Activated CD4-positive, alpha-beta memory T cell treated with anti-CD3 and anti-CD28 coated beads, Interleukin-2, amount 10 ng/mL, durations not matched to agents 7 days and 5 days (primary cell): ENCODE results near the gene RALGAPA2. TPM values are rescaled to one million over a fixed set of nuclear protein-coding genes. Genes with fewer than 3 reads are reported as not detected.

ENCODE experiments used
- CTCF ChIA-PET: fragments of 350-600 bp; sonication (Branson Sonifier 250); formaldehyde crosslinking; loops from one replicate; lab custom pipeline; 2021; ENCODE audit warnings: antibody characterized with exemption, inconsistent platforms; lab: Charles Lee
- POLR2A ChIA-PET: fragments of 350-600 bp; sonication (Branson Sonifier 250); formaldehyde crosslinking; loops from one replicate; lab custom pipeline; 2021; ENCODE audit warnings: antibody characterized with exemption; lab: Charles Lee
- DNase-seq: peaks from one replicate; pipeline ENCODE4 v3.0.0-alpha.2; 2020
- H3K27ac Mint-ChIP-seq: one replicate; pipeline ENCODE4 v1.8.0; 2021; ENCODE audit warnings: mild to moderate bottlenecking, mixed read lengths
- H3K27me3 Mint-ChIP-seq: one replicate; pipeline ENCODE4 v1.8.0; 2021; ENCODE audit warnings: mixed read lengths
- H3K36me3 Mint-ChIP-seq: one replicate; pipeline ENCODE4 v1.8.0; 2021; ENCODE audit warnings: low read depth, mixed read lengths
- H3K4me1 Mint-ChIP-seq: one replicate; pipeline ENCODE4 v1.8.0; 2021; ENCODE audit warnings: mixed read lengths
- H3K4me3 Mint-ChIP-seq: one replicate; pipeline ENCODE4 v1.8.0; 2021; ENCODE audit warnings: mild to moderate bottlenecking, mixed read lengths
- H3K9me3 Mint-ChIP-seq: one replicate; pipeline ENCODE4 v1.8.0; 2021; ENCODE audit warnings: mixed read lengths
- total RNA-seq, 2 experiments: library from RNA; stranded (reverse); gene quantifications; one replicate each; pipeline ENCODE4 v1.2.3, GENCODE V29; 2021

RALGAPA2 gene
- total RNA-seq, 2 experiments from 2014 or later: 16.5 to 20.6 TPM

DNA sequence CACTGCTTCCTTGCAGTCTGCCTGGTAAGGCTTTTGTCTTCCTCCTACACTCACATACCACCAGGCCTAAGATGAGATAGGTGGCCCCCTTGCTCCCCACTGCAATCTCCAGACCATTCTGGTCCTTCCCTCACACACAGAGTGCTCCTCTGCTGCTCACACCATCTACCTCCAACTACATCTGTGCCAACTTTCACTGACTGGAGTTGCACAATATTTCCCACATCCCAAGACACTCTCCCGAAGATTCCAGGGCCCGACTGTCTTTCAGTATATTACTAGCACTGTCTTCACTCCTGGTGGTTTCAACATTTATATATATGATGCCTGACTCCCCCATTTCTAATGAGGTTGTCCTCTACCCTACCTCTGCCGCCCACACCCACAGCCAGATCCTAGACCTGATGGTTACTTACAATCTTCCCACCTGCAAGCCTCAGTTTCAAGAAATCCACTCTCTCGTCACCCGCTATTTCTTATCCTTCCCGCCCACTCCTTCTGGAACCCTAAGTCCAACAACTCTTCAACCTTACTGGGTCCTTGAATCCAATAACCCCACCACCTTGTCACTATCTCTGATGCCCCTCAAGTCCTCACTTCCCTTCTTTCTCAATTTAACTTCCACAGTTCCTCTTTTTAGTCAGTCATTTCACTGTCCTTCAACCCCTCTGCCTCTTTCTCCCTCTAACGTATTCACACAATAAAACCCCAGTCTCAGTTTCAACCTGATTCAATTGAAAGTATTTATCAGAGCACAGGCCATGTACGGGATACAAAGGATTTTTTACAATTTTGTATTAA is 21.6 kb downstream of the RALGAPA2 start:
- Mint-ChIP-seq H3K9me3 (no peaks in the 10 kb centered on the region), H3K4me3 (no peak overlapping the region), H3K27me3 (no peaks in the 10 kb centered on the region), H3K36me3 (no peaks in the 10 kb centered on the region), H3K4me1 (no peaks in the 10 kb centered on the region), H3K27ac (no peak overlapping the region)
- POLR2A ChIA-PET: no interaction called here
- DNase-seq: no peak
- CTCF ChIA-PET: no interaction called here

DNA sequence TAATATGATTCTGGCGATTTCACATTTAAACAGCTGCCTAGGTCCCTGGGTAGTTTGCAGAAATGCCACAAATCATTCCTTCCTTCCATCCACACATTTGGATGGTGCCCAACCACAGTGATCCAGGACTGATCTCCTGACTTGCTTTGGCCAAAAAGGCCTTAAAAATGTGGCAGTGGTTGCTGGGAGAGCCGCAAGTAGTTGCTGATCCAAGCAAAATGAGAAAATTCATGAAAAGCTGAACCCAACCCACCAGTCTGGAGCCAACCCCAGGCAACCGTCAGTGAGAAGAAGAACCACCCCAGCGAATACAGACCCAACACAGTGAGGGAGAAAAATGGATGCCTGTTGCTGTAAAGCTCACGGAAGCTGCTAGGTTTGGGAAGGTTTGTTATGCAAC is 25.1 kb downstream of the RALGAPA2 start:
- Mint-ChIP-seq H3K36me3 (no peaks in the 10 kb centered on the region), H3K4me1 (no peaks in the 10 kb centered on the region), H3K27me3 (no peaks in the 10 kb centered on the region), H3K9me3 (no peaks in the 10 kb centered on the region), H3K27ac (no peak overlapping the region), H3K4me3 (no peak overlapping the region)
- no peak for DNase-seq
- POLR2A ChIA-PET: no interaction called here
- CTCF ChIA-PET: no interaction called here

DNA sequence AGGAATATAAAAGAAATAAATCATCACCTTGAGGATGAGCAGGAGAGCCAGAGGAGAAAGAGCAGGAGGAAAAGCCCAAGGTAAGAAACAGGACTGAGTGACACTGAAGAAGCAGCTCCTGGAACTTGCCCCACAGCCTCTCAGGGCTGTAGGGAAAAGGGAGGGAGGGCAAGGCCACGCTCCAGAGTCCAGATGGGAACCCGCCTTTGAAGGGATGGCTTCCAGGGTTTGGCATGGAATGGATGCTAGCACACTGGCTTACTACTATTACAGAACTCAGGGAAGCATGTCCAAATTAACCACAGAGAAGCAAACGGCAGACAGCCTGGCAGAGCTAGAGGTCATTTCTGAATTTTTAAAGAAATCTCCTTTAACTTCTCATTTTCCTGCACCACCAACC is 26.8 kb downstream of the RALGAPA2 start:
- Mint-ChIP-seq H3K9me3 (no peaks in the 10 kb centered on the region), H3K4me3 (no peak overlapping the region), H3K4me1 (peaks cover 2% of the 10 kb centered on the region), H3K36me3 (no peaks in the 10 kb centered on the region), H3K27me3 (no peaks in the 10 kb centered on the region), H3K27ac (no peak overlapping the region)
- no peak for DNase-seq
- ChIA-PET CTCF (no interaction called here), POLR2A (interaction anchor here (0.9 kb wide), 1 partner anchor 25 kb away, joined by 3 read pairs; no protein-coding TSS in a partner anchor)

DNA sequence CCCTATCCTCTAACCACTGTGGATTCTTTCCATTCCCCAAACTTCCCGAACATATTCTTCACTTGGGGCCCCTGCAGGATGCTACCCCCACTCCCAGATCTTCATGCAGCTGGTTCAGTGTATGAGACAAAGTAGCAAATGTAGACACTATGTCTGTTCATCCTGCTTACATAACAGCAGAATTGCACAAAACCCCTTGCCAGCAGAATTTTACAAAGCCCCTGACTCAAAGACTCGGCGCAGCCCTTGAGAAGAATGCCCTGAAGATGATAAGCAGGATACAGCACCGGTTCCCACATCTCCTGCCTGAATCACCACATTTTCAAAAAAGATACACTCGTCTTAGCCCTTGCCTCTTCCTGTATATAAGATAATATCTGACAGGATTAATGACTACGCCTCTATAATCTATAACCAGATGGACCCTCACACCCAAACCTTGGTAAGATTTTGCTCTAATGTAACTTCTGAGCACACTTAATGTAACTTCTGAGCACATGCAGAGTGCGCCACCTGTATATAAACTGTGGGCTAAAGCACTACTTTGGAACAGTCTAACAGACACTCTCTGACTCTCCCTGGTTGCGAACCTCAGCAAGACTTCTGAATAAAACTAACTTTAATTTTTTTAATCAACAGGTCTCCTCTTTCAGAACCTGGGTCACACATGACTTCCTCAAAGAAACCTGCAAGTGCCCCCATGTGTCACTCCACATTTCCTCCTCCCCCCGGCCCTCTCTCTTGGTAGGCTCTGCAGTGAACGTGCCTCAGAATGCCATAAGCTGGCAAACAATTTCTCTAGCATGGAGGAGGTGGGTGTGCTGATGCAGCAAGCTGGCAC is 28.7 kb downstream of the RALGAPA2 start:
- peaks cover 3% of the 10 kb centered on the region for H3K36me3 Mint-ChIP-seq
- no peak overlapping the region for H3K27ac Mint-ChIP-seq
- POLR2A ChIA-PET: no interaction called here
- no peak overlapping the region for H3K4me3 Mint-ChIP-seq
- DNase-seq: no peak
- H3K27me3 Mint-ChIP-seq: no peaks in the 10 kb centered on the region
- no peaks in the 10 kb centered on the region for H3K9me3 Mint-ChIP-seq
- CTCF ChIA-PET: no interaction called here
- H3K4me1 Mint-ChIP-seq: peaks cover 2% of the 10 kb centered on the region

DNA sequence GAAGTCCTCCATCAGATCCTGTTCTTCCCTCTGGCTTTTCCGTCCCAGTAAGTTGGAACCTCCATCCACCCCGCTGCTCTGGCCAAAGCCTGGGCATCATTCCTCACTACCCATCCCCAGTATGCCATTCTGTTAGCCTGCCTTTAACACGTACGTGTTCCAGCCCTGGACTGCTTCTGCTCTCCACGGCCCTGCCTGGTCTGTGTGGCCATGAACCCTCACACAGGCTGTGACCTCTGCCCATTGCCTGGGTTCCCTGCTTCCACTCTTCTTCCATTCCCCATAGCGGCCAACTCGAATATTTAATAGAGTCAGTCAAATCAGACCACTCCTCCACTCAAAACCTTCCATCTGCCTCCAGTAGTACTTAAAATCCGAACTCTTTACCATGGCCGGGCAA is 29.4 kb downstream of the RALGAPA2 start:
- Mint-ChIP-seq H3K4me1 (peaks cover 2% of the 10 kb centered on the region), H3K27ac (no peak overlapping the region), H3K27me3 (no peaks in the 10 kb centered on the region), H3K36me3 (peaks cover 3% of the 10 kb centered on the region), H3K4me3 (no peak overlapping the region), H3K9me3 (no peaks in the 10 kb centered on the region)
- ChIA-PET CTCF (no interaction called here), POLR2A (no interaction called here)
- DNase-seq: no peak

DNA sequence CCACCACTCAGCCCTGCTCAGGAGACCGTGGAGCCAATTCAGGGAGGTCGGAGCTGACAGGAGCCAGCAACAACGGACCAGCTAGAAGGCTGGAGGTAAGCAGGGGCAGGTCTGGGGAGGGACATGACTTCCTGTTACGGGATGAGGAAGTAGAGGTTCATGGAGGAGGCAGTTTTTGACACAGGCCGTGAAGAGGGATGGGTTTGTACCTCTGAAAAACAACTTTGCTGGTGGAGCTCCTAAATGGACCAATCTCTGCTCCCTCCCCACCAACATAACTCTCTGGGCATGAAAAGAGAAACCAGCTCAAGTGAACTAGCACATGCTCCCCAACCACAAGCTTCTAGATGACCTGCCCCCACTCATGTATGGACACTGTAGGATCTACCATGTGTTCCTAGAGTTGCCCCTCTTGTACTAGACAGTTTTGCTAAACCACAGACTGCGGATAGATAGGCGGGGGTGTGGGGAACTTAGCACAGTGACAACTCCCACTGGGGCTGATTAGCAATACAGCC is 31.4 kb downstream of the RALGAPA2 start:
- ChIA-PET POLR2A (interaction anchor here (0.9 kb wide), 1 partner anchor 30 kb away, joined by 3 read pairs; no protein-coding TSS in a partner anchor), CTCF (no interaction called here)
- H3K4me1 Mint-ChIP-seq: peaks cover 2% of the 10 kb centered on the region
- no peak overlapping the region for H3K27ac Mint-ChIP-seq
- no peak overlapping the region for H3K4me3 Mint-ChIP-seq
- H3K36me3 Mint-ChIP-seq: peaks cover 3% of the 10 kb centered on the region
- no peaks in the 10 kb centered on the region for H3K27me3 Mint-ChIP-seq
- H3K9me3 Mint-ChIP-seq: no peaks in the 10 kb centered on the region
- no peak for DNase-seq

DNA sequence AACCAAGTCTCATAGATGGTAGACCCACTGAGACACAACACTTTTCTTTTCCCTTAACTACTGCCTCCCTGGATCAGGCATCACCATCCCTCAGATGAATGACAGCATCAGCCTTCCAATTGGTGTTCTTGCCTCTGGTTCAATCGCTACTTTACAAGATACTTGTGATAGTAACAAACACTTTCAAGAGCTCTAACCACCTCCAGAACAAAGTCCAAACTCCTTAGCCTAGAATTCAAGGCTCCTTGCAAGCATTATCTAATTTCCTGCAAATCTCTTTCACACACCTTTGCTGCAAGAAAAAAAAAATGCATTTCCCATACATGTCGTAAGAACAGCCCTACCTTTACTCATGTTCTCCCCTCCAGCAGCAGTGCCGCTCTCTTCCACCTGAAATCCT is 33.1 kb downstream of the RALGAPA2 start:
- Mint-ChIP-seq H3K9me3 (no peaks in the 10 kb centered on the region), H3K4me1 (peaks cover 2% of the 10 kb centered on the region), H3K27me3 (no peaks in the 10 kb centered on the region), H3K36me3 (peaks cover 3% of the 10 kb centered on the region), H3K27ac (no peak overlapping the region), H3K4me3 (no peak overlapping the region)
- no peak for DNase-seq
- ChIA-PET POLR2A (no interaction called here), CTCF (no interaction called here)

DNA sequence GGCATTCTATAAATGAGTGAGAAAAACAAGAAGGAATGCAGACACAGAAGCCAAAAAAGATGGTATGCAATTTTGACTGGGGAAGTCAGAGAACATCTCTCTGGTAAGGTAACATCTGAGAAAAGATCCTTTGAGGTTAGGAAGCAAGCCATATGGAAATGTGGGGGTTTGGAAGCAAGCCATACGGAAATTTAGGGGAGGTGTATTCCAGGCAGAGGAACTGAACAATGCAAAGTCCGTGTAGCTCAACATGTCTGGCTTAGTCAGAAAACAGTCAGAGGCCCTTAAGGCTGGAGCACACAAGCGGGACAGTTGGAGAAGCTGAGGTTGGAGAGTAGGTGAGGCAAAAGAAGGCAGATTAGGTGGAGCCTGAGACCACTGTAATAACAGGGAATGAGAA is 35.3 kb downstream of the RALGAPA2 start:
- Mint-ChIP-seq H3K27ac (no peak overlapping the region), H3K4me1 (peaks cover 2% of the 10 kb centered on the region), H3K9me3 (no peaks in the 10 kb centered on the region), H3K4me3 (no peak overlapping the region), H3K27me3 (no peaks in the 10 kb centered on the region), H3K36me3 (peaks cover 3% of the 10 kb centered on the region)
- no peak for DNase-seq
- ChIA-PET CTCF (no interaction called here), POLR2A (no interaction called here)

DNA sequence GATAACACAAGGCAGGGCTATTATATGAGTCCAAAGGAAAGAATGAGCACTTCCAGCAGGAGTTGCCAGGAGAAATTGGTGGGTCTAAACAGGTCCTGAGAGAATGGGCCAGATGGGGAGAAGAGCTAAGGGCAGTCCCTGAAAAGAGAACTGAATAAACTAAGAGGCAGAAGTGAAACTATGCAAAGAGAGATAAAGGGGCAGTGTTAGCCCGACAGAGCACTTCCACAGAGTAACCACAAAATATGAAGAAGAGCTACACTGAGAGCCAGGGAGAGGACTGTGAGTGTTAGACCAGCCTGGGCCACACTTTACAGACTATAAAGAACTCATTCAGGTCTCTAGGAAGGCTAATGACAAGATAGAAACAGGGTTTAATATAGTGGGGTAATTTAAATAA is 43.8 kb downstream of the RALGAPA2 start:
- DNase-seq: no peak
- ChIA-PET POLR2A (no interaction called here), CTCF (no interaction called here)
- Mint-ChIP-seq H3K4me3 (no peak overlapping the region), H3K9me3 (no peaks in the 10 kb centered on the region), H3K27me3 (no peaks in the 10 kb centered on the region), H3K27ac (no peak overlapping the region), H3K36me3 (peaks cover 2% of the 10 kb centered on the region), H3K4me1 (peaks cover 10% of the 10 kb centered on the region)

DNA sequence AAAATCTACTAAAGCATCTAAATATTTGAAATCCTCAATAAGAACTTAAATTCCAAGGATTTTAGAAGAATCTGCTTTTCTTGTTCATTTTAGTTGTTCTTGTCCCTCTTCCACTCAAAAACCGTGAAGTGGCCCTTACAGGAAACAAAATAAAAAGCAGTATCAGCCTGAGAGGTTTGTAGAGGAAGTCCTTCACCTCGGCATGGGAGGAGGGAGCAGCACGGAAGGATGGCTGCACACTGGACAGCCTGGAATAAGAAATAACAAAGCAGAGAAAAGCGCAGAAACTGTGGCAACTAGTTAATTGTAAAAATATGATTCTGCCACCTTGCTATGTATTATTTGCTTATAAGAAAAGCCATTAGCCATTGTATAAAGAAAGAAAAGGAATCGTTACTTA is 46.1 kb downstream of the RALGAPA2 start:
- ChIA-PET CTCF (interaction anchor here (1.2 kb wide), 1 partner anchor 11 kb away, joined by 3 read pairs; no protein-coding TSS in a partner anchor), POLR2A (no interaction called here)
- no peak overlapping the region for H3K27ac Mint-ChIP-seq
- no peak for DNase-seq
- H3K4me1 Mint-ChIP-seq: peaks cover 10% of the 10 kb centered on the region
- H3K27me3 Mint-ChIP-seq: no peaks in the 10 kb centered on the region
- no peaks in the 10 kb centered on the region for H3K9me3 Mint-ChIP-seq
- H3K4me3 Mint-ChIP-seq: no peak overlapping the region
- H3K36me3 Mint-ChIP-seq: no peaks in the 10 kb centered on the region

DNA sequence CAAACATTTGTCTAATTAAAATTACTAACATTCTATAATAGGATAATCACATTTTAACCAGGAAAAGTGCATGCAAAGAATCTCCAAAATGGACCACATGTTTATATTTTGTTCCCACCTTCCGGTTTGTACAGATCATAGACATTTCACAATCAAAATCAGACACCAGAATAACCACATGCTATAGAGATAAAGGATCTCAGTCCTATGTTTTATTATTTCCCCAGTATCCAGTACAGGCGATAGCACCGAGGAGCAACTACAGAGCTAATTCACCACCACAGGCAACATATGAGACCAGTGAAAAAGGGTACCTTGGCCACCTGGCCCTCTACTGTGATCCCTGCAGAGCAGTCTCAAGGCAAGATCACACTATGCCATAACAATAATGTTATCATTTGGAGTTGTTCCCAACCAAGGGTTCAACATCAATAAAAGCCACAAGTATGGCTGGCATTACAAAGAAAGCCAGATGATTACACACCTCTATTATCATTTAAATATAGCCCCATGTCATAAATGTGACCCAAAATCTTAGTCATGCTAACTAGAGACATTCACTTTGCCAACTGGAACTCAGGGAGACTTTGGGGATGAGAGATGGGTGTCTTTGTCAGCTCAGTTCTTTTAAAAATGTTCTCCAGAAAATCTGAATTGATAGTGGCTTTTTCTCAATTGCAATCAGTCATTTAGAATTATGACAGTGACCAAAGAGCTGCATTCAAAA is 46.7 kb downstream of the RALGAPA2 start:
- no peaks in the 10 kb centered on the region for H3K36me3 Mint-ChIP-seq
- peaks cover 10% of the 10 kb centered on the region for H3K4me1 Mint-ChIP-seq
- ChIA-PET POLR2A (no interaction called here), CTCF (interaction anchor here (0.9 to 1.2 kb wide), 3 partner anchors 9 to 160 kb away, joined by 3 read pairs; no protein-coding TSS in a partner anchor)
- DNase-seq: no peak
- no peaks in the 10 kb centered on the region for H3K9me3 Mint-ChIP-seq
- H3K4me3 Mint-ChIP-seq: no peak overlapping the region
- no peaks in the 10 kb centered on the region for H3K27me3 Mint-ChIP-seq
- no peak overlapping the region for H3K27ac Mint-ChIP-seq

DNA sequence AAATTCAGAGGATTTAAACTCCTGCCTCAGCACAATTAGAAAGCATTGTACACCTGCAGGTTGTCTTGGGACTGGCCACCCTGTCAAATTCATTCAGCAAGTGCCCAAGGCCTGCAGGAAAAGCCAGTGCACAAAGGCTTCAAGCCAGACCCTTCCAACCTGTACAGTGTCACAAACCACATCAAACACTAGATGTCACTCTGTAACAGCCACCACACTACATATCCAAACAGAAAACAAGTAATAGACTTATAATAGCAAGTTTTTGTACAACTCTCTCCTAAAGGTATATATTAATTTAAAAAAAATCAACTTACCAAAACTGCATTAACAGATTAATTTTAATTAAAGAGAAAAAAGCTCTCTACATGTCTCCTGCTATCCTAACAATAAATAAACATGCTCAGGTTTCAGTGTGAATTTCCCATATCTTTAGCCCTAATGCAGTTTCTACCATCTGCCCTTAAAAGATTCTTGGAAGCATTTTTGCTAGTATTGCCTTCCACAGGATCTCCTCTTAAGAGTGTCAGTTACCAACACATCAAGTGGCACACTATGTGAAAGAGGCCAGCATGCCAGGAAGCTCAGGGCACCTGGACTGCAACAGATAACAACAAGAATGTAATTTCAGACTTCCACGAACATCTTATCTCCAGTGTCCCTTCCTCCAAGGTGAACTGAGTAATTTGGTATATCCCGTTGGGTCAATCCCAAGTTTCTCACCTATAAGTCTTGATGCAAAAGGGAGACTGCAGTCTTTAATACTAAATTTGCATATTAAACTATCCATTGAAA is 47.5 kb downstream of the RALGAPA2 start:
- Mint-ChIP-seq H3K4me3 (no peak overlapping the region), H3K27me3 (no peaks in the 10 kb centered on the region), H3K4me1 (peaks cover 10% of the 10 kb centered on the region), H3K36me3 (no peaks in the 10 kb centered on the region), H3K9me3 (no peaks in the 10 kb centered on the region), H3K27ac (no peak overlapping the region)
- no peak for DNase-seq
- CTCF ChIA-PET: interaction anchor here (0.8 to 0.9 kb wide), 3 partner anchors 10 to 161 kb away, joined by 3 read pairs; no protein-coding TSS in a partner anchor
- POLR2A ChIA-PET: no interaction called here
